KMS-11 (cell line): Measurements from ENCODE around the gene ALPK3.

Experiments used
- H2AFZ ChIP-seq: fragments of 200-600 bp; sonication (generic); 2 replicates; pipeline ENCODE4 v1.6.1; 2016; ENCODE audit warnings: antibody characterized with exemption, mixed run types, low read depth
- H3K27ac ChIP-seq: fragments of 200-600 bp; sonication (generic); 2 replicates; pipeline ENCODE4 v1.6.1; 2016; ENCODE audit warnings: mild to moderate bottlenecking, mixed run types
- H3K27me3 ChIP-seq: fragments of 200-600 bp; sonication (generic); 2 replicates; pipeline ENCODE4 v1.6.1; 2017; ENCODE audit warnings: mild to moderate bottlenecking, low read depth, mixed run types, moderate library complexity; ENCODE audit not compliant: insufficient read depth
- H3K36me3 ChIP-seq: fragments of 200-600 bp; sonication (generic); 2 replicates; pipeline ENCODE4 v1.6.1; 2017; ENCODE audit warnings: mild to moderate bottlenecking, mixed run types; ENCODE audit not compliant: insufficient read depth
- H3K4me1 ChIP-seq: fragments of 200-600 bp; sonication (generic); 2 replicates; pipeline ENCODE4 v1.6.1; 2016; ENCODE audit warnings: mild to moderate bottlenecking, low read depth, mixed run types; ENCODE audit not compliant: poor library complexity, severe bottlenecking
- H3K4me2 ChIP-seq: fragments of 200-600 bp; sonication (generic); 2 replicates; pipeline ENCODE4 v1.7.0; 2016; ENCODE audit warnings: mild to moderate bottlenecking, mixed run types
- H3K4me3 ChIP-seq: fragments of 200-600 bp; sonication (generic); IDR thresholded peaks from 2 replicates; pipeline ENCODE4 v1.6.1; 2017; ENCODE audit warnings: low read depth, low read length, mixed read lengths; ENCODE audit not compliant: insufficient read depth
- H3K79me2 ChIP-seq: fragments of 200-600 bp; sonication (generic); 2 replicates; pipeline ENCODE4 v1.6.1; 2016; ENCODE audit warnings: low read depth, mixed run types; ENCODE audit not compliant: insufficient read depth
- H3K9ac ChIP-seq: fragments of 200-600 bp; sonication (generic); 2 replicates; pipeline ENCODE4 v1.6.1; 2016; ENCODE audit warnings: mild to moderate bottlenecking, mixed run types
- H4K20me1 ChIP-seq: fragments of 200-600 bp; sonication (generic); 2 replicates; pipeline ENCODE4 v1.6.1; 2016; ENCODE audit warnings: mild to moderate bottlenecking, mixed run types; ENCODE audit not compliant: insufficient read depth
- CTCF ChIP-seq: fragments of 200-600 bp; sonication (generic); conservative IDR thresholded peaks from 2 replicates; pipeline ENCODE4 v1.6.1; 2017; ENCODE audit warnings: low read depth, mild to moderate bottlenecking, antibody characterized with exemption, low read length, moderate library complexity, mixed read lengths

The ALPK3 gene

GRCh38 chr15:84852212-84852611 lies 35.1 kb downstream of the ALPK3 start:
- Histone ChIP-seq H3K27me3 (no peaks in the 10 kb centered on the region), H3K4me3 (no peak overlapping the region), H3K4me2 (no peak overlapping the region), H3K27ac (no peak overlapping the region), H3K4me1 (no peaks in the 10 kb centered on the region), H3K9ac (no peak overlapping the region), H2AFZ (no peak overlapping the region), H3K79me2 (no peaks in the 10 kb centered on the region), H4K20me1 (no peaks in the 10 kb centered on the region), H3K36me3 (no peaks in the 10 kb centered on the region)
- TF ChIP-seq CTCF: no peak

GRCh38 chr15:84855136-84855535 lies 38.0 kb downstream of the ALPK3 start:
- Histone ChIP-seq H2AFZ (no peak overlapping the region), H3K4me3 (no peak overlapping the region), H4K20me1 (no peaks in the 10 kb centered on the region), H3K9ac (no peak overlapping the region), H3K36me3 (no peaks in the 10 kb centered on the region), H3K79me2 (no peaks in the 10 kb centered on the region), H3K4me1 (no peaks in the 10 kb centered on the region), H3K27ac (no peak overlapping the region), H3K27me3 (no peaks in the 10 kb centered on the region), H3K4me2 (no peak overlapping the region)
- no peak for TF ChIP-seq CTCF

GRCh38 chr15:84855765-84856164 lies 38.6 kb downstream of the ALPK3 start:
- H2AFZ ChIP-seq: no peak overlapping the region
- H4K20me1 ChIP-seq: no peaks in the 10 kb centered on the region
- TF ChIP-seq CTCF: no peak
- H3K4me3 ChIP-seq: no peak overlapping the region
- no peaks in the 10 kb centered on the region for H3K4me1 ChIP-seq
- H3K79me2 ChIP-seq: no peaks in the 10 kb centered on the region
- H3K27me3 ChIP-seq: no peaks in the 10 kb centered on the region
- H3K36me3 ChIP-seq: no peaks in the 10 kb centered on the region
- H3K27ac ChIP-seq: no peak overlapping the region
- no peak overlapping the region for H3K9ac ChIP-seq
- H3K4me2 ChIP-seq: no peak overlapping the region

- no peak overlapping the region for H3K4me2 ChIP-seq
- H3K36me3 ChIP-seq: no peaks in the 10 kb centered on the region
- no peaks in the 10 kb centered on the region for H4K20me1 ChIP-seq
- H3K4me1 ChIP-seq: no peaks in the 10 kb centered on the region
- H3K27me3 ChIP-seq: no peaks in the 10 kb centered on the region
- no peak overlapping the region for H3K4me3 ChIP-seq
- no peaks in the 10 kb centered on the region for H3K79me2 ChIP-seq
- no peak overlapping the region for H3K9ac ChIP-seq
- H3K27ac ChIP-seq: no peak overlapping the region
- H2AFZ ChIP-seq: no peak overlapping the region
- no peak for TF ChIP-seq CTCF
Observed at GRCh38 chr15:84856731-84857417, 39.7 kb downstream of the ALPK3 start.
